NOMO-1 treated with DMSO at 0.1 percent for 48 hours (cell line): ENCODE results near the gene SPATA6L.

ENCODE experiments used
- DNase-seq: peaks from one replicate; lab custom pipeline; 2025; ENCODE audit not compliant: unreplicated experiment; lab: John Stamatoyannopoulos, UW

The SPATA6L gene

GRCh38 chr9:4666042-4666699 lies at the start of gene SPATA6L:
SPATA6L (minus strand) TSS chr9:4666480; CDS start chr9:4666250, 230 bp downstream.
- no peak for DNase-seq

- DNase-seq = no peak
Observed at GRCh38 chr9:4714266-4715016, 48.2 kb upstream of the SPATA6L start.

- no peak for DNase-seq
Observed at GRCh38 chr9:4713849-4714248, 47.6 kb upstream of the SPATA6L start.

GRCh38 chr9:4709380-4709779 lies 43.1 kb upstream of the SPATA6L start:
- DNase-seq = no peak

GRCh38 chr9:4706971-4707622 lies 40.8 kb upstream of the SPATA6L start:
- peak; percentile 16 for DNase-seq

GRCh38 chr9:4706021-4706420 lies 39.7 kb upstream of the SPATA6L start:
- no peak for DNase-seq

GRCh38 chr9:4704129-4704528 lies 37.8 kb upstream of the SPATA6L start:
- DNase-seq = no peak

GRCh38 chr9:4701526-4701925 lies 35.2 kb upstream of the SPATA6L start:
- no peak for DNase-seq

- no peak for DNase-seq
Observed at GRCh38 chr9:4700932-4701331, 34.7 kb upstream of the SPATA6L start.

GRCh38 chr9:4700091-4700490 lies 33.8 kb upstream of the SPATA6L start:
- no peak for DNase-seq

- DNase-seq = no peak
Observed at GRCh38 chr9:4691795-4692194, 25.5 kb upstream of the SPATA6L start.

- no peak for DNase-seq
Observed at GRCh38 chr9:4690144-4690543, 23.9 kb upstream of the SPATA6L start.

- DNase-seq = no peak
Observed at GRCh38 chr9:4689687-4690104, 23.4 kb upstream of the SPATA6L start.

GRCh38 chr9:4689021-4689420 lies 22.7 kb upstream of the SPATA6L start:
- DNase-seq = no peak

- DNase-seq = no peak
Observed at GRCh38 chr9:4686584-4686983, 20.3 kb upstream of the SPATA6L start.

GRCh38 chr9:4686112-4686511 lies 19.8 kb upstream of the SPATA6L start:
- no peak for DNase-seq

- DNase-seq = no peak
Observed at GRCh38 chr9:4684820-4685219, 18.5 kb upstream of the SPATA6L start.

GRCh38 chr9:4680750-4681149 lies 14.5 kb upstream of the SPATA6L start:
- no peak for DNase-seq

GRCh38 chr9:4680173-4680525 lies 13.9 kb upstream of the SPATA6L start:
- DNase-seq = no peak

- DNase-seq = peak; percentile 81
Observed at GRCh38 chr9:4679268-4680172, 13.2 kb upstream of the SPATA6L start, which contains the start of gene CDC37L1. CDC37L1 (plus strand) TSS chr9:4679569; CDS start chr9:4679768, 199 bp downstream.

GRCh38 chr9:4678679-4679267 lies 12.5 kb upstream of the SPATA6L start:
- no peak for DNase-seq
